Activated CD4-positive, alpha-beta T cell treated with anti-CD3 and anti-CD28 coated beads, Interleukin-2, amount 10 ng/mL, durations not matched to agents 24 days and 14 days (primary cell): ENCODE measurements around the gene HSPA12B. TPM values are rescaled to one million over a fixed set of nuclear protein-coding genes. Genes with fewer than 3 reads are reported as not detected.

ENCODE experiments used
- total RNA-seq: library from RNA; stranded (reverse); gene quantifications from 2 replicates; pipeline ENCODE4 v1.2.3, GENCODE V29; 2022

Gene HSPA12B
- total RNA-seq, 1 donor from 2014 or later: not detected

Other genes starting within 250 kb of the HSPA12B start
- gene GFRA4, start 69.3 kb upstream of the HSPA12B start, total RNA-seq: not detected in 2 replicates
- gene ADAM33, start 50.7 kb upstream of the HSPA12B start, total RNA-seq: not detected in 2 replicates
- not detected in 2 replicates for gene SIGLEC1, start 20.1 kb upstream of the HSPA12B start, total RNA-seq
- gene ADISSP, start 35.1 kb downstream of the HSPA12B start, total RNA-seq: 62.9 and 68.8 TPM in 2 replicates
- gene SPEF1, start 48.8 kb downstream of the HSPA12B start, total RNA-seq: not detected in 2 replicates
- gene CENPB, start 54.1 kb downstream of the HSPA12B start, total RNA-seq: 72.8 and 74.4 TPM in 2 replicates
- gene CDC25B, start 63.6 kb downstream of the HSPA12B start, total RNA-seq: 70.7 and 75.5 TPM in 2 replicates
- 13.0 and 13.5 TPM in 2 replicates for gene AP5S1, start 87.9 kb downstream of the HSPA12B start, total RNA-seq
- gene MAVS, start 114.1 kb downstream of the HSPA12B start, total RNA-seq: 39.3 and 40.2 TPM in 2 replicates
- 45.4 and 52.2 TPM in 2 replicates for gene PANK2, start 156.7 kb downstream of the HSPA12B start, total RNA-seq